C4-2B (cell line): ENCODE measurements around the gene PIGU.

Experiments used
- ZFX ChIP-seq: fragments of 450-650 bp; IDR thresholded peaks from 2 replicates; pipeline ENCODE4 v1.6.1; 2017
- TF ChIP-seq, protein P1 (sequence below): fragments of 450-650 bp; conservative IDR thresholded peaks from 2 replicates; pipeline ENCODE4 v1.5.1; 2017; ENCODE audit warnings: mild to moderate bottlenecking

DNA sequence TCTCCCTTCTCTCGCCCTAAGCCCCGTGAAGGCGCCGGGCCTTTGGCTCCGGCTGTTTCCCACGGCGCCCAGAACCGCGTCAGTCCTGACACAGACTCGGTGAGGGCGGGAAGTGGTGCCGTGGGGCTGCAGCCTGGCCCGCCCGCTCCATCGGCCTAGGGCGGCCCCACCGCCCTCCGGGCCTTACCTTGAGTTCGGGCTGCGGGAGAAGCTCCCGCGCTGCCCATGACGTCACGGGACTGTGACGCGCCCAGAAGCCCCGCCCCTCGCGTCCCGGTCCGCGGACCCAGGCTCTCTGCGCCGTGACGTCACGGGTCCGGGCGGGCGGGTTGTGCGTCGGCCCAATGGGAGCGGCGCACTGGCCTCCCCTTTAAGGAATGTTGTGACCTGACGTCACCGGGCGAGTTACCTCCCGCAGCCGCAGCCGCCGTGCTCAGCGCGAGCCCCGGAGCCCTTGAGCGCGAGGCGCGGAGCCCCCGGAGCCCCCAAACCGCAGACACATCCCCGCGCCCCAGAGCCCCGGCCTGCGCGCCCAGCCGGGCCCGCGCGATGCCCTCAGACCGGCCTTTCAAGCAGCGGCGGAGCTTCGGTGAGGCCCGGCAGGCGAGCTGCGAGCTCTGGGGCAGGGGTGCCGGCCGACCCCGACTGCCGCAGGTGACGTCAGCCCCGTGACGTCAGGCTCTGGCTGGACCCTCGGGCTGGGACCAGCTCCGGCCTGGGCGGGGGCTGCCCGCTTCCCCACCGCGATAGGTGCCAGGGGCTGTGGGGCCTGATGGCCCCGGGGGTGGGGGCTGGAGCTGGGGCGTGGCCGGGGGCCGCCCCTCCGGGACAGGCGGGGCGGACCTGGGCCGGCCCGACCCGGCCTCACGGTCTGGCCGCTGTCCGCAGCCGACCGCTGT is 118.3 kb downstream of the PIGU start, which contains the start of gene MAP1LC3A:
- TF ChIP-seq, protein P1, sequence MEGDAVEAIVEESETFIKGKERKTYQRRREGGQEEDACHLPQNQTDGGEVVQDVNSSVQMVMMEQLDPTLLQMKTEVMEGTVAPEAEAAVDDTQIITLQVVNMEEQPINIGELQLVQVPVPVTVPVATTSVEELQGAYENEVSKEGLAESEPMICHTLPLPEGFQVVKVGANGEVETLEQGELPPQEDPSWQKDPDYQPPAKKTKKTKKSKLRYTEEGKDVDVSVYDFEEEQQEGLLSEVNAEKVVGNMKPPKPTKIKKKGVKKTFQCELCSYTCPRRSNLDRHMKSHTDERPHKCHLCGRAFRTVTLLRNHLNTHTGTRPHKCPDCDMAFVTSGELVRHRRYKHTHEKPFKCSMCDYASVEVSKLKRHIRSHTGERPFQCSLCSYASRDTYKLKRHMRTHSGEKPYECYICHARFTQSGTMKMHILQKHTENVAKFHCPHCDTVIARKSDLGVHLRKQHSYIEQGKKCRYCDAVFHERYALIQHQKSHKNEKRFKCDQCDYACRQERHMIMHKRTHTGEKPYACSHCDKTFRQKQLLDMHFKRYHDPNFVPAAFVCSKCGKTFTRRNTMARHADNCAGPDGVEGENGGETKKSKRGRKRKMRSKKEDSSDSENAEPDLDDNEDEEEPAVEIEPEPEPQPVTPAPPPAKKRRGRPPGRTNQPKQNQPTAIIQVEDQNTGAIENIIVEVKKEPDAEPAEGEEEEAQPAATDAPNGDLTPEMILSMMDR = no peak
- no peak for TF ChIP-seq ZFX
